SK-N-SH treated with all-trans-retinoic acid at 6 μM for 48 hours (cell line): ENCODE results near the gene MIER1.

Source experiments
- ATAC-seq: fragments of 200-7000 bp; cut with Tn5 transposase; 3 replicates; pipeline ENCODE4 v1.9.1; 2020; ENCODE audit warnings: mild to moderate bottlenecking, moderate library complexity
- ARNTL ChIP-seq: fragments of 450-650 bp; formaldehyde crosslinking; IDR thresholded peaks from 2 replicates; pipeline ENCODE4 v1.5.0; 2020; ENCODE audit warnings: low read depth, mild to moderate bottlenecking, moderate library complexity, borderline replicate concordance
- BACH2 ChIP-seq: fragments of 250-450 bp; sonication (Bioruptor Pico); IDR thresholded peaks from 2 replicates; pipeline ENCODE4 v1.9.0; 2021; ENCODE audit warnings: mild to moderate bottlenecking, borderline replicate concordance
- ESRRG ChIP-seq: fragments of 250-450 bp; sonication (Bioruptor Pico); IDR thresholded peaks from 2 replicates; pipeline ENCODE4 v1.6.1; 2021; ENCODE audit warnings: mild to moderate bottlenecking
- GLIS3 ChIP-seq: fragments of 250-450 bp; sonication (Bioruptor Pico); IDR thresholded peaks from 2 replicates; pipeline ENCODE4 v1.5.0; 2020; ENCODE audit warnings: mild to moderate bottlenecking, moderate library complexity
- ISL1 ChIP-seq: fragments of 250-450 bp; sonication (Bioruptor Pico); IDR thresholded peaks from 2 replicates; pipeline ENCODE4 v2.1.2; 2022; ENCODE audit warnings: mild to moderate bottlenecking, moderate library complexity
- RARB ChIP-seq: fragments of 250-450 bp; sonication (Bioruptor Pico); IDR thresholded peaks from 2 replicates; pipeline ENCODE4 v1.8.0; 2021; ENCODE audit warnings: mild to moderate bottlenecking, moderate library complexity
- TOX ChIP-seq: fragments of 250-450 bp; sonication (Bioruptor Pico); IDR thresholded peaks from 2 replicates; pipeline ENCODE4 v1.8.0; 2021; ENCODE audit warnings: mild to moderate bottlenecking, moderate library complexity, borderline replicate concordance
- ZC3H10 ChIP-seq: fragments of 250-450 bp; sonication (Bioruptor Pico); IDR thresholded peaks from 2 replicates; pipeline ENCODE4 v1.5.1; 2021; ENCODE audit warnings: mild to moderate bottlenecking, moderate library complexity
- ZFP3 ChIP-seq: fragments of 250-450 bp; sonication (Bioruptor Pico); IDR thresholded peaks from 2 replicates; pipeline ENCODE4 v1.5.0; 2020; ENCODE audit warnings: mild to moderate bottlenecking, moderate library complexity
- ZNF565 ChIP-seq: fragments of 450-650 bp; formaldehyde crosslinking; conservative IDR thresholded peaks from 2 replicates; pipeline ENCODE4 v1.5.0; 2020; ENCODE audit warnings: low read depth, mild to moderate bottlenecking, moderate library complexity
- ZNF70 ChIP-seq: fragments of 450-650 bp; formaldehyde crosslinking; IDR thresholded peaks from 2 replicates; pipeline ENCODE4 v1.5.0; 2020; ENCODE audit warnings: mild to moderate bottlenecking, moderate library complexity
- ZNF8 ChIP-seq: fragments of 450-650 bp; formaldehyde crosslinking; IDR thresholded peaks from 2 replicates; pipeline ENCODE4 v1.5.0; 2020; ENCODE audit warnings: mild to moderate bottlenecking, moderate library complexity
- TF ChIP-seq, protein P1 (sequence below): fragments of 250-450 bp; sonication (Bioruptor Pico); IDR thresholded peaks from 2 replicates; pipeline ENCODE4 v1.5.1; 2021; ENCODE audit warnings: mild to moderate bottlenecking, moderate library complexity
- TF ChIP-seq, protein P2 (sequence below): fragments of 250-450 bp; sonication (Bioruptor Pico); IDR thresholded peaks from 2 replicates; pipeline ENCODE4 v1.8.0; 2020; ENCODE audit warnings: mild to moderate bottlenecking, moderate library complexity, borderline replicate concordance
- TF ChIP-seq, protein P3 (sequence below): fragments of 250-450 bp; sonication (Bioruptor Pico); IDR thresholded peaks from 2 replicates; pipeline ENCODE4 v1.5.0; 2020; ENCODE audit warnings: mild to moderate bottlenecking, moderate library complexity
- TF ChIP-seq, protein P4 (sequence below): fragments of 250-450 bp; sonication (Bioruptor Pico); IDR thresholded peaks from 2 replicates; pipeline ENCODE4 v1.8.0; 2021; ENCODE audit warnings: low read depth, mild to moderate bottlenecking, moderate library complexity, borderline replicate concordance

MIER1 gene

DNA sequence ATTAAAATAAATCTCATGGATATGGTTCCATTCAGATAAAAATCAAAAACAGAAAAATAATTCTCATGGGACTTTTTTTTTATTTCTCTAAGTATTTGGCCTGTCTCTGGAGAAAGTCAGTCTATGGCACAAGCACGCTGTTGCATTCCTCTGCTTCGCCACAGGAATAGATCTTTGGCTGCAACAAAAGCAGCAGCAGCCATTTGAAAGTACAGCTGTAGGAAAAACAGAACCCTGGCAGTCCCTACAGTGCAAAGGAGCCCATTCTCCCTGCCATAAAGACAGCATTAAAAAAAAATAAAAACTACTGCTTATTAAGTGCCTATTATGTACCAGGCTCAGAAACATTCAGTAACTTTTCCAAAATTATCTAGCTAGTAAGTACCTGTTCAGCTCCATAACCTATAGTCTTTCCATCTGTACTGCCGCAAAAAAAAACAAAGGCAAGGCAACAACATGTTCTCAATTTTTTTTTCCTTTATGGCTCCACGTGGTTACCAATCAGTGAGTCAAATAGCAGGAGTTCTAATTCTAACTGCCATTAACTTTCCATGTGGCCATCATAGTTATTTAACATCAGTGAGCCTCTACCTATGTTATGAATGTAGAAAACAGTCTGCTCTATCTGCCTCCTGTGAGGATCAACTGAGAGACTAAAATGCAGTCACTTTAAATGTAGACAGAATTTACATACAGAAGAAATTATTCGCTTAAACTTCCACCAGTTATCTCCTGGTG is 106.5 kb downstream of the MIER1 start:
- ATAC-seq, result no peak; the same call in 2 of the 3 replicates
- TF ChIP-seq ZFP3 (no peak), ARNTL (CRISPR knock-in tag) (no peak), RARB (CRISPR knock-in tag) (no peak), ZNF565 (CRISPR knock-in tag) (no peak), ISL1 (CRISPR knock-in tag) (0 out of 2 replicates have a peak, but pooled peaks have one; percentile 11)
- TF ChIP-seq, protein P1, sequence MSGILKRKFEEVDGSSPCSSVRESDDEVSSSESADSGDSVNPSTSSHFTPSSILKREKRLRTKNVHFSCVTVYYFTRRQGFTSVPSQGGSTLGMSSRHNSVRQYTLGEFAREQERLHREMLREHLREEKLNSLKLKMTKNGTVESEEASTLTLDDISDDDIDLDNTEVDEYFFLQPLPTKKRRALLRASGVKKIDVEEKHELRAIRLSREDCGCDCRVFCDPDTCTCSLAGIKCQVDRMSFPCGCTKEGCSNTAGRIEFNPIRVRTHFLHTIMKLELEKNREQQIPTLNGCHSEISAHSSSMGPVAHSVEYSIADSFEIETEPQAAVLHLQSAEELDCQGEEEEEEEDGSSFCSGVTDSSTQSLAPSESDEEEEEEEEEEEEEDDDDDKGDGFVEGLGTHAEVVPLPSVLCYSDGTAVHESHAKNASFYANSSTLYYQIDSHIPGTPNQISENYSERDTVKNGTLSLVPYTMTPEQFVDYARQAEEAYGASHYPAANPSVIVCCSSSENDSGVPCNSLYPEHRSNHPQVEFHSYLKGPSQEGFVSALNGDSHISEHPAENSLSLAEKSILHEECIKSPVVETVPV, result no peak
- TF ChIP-seq, protein P2, sequence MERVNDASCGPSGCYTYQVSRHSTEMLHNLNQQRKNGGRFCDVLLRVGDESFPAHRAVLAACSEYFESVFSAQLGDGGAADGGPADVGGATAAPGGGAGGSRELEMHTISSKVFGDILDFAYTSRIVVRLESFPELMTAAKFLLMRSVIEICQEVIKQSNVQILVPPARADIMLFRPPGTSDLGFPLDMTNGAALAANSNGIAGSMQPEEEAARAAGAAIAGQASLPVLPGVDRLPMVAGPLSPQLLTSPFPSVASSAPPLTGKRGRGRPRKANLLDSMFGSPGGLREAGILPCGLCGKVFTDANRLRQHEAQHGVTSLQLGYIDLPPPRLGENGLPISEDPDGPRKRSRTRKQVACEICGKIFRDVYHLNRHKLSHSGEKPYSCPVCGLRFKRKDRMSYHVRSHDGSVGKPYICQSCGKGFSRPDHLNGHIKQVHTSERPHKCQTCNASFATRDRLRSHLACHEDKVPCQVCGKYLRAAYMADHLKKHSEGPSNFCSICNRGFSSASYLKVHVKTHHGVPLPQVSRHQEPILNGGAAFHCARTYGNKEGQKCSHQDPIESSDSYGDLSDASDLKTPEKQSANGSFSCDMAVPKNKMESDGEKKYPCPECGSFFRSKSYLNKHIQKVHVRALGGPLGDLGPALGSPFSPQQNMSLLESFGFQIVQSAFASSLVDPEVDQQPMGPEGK (CRISPR knock-in tag), result no peak

DNA sequence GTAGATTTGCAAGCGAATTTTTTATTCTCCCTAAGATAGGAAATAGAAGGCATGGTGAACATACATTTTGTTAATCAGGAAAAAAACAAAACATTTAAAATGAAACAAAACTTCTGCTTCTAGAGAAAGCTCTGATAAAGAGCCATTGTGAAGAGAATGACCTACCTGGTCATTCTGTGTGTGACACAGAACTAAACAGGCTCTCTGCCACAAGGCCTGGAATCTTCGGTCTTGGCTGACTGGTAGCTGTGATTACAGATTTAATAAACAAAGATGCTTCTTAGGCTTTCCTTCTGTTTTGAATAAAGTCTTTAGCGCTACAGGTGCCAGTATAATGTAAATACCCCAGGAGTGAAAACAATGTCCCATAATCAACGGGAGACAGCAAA is 107.1 kb downstream of the MIER1 start:
- TF ChIP-seq, protein P3, sequence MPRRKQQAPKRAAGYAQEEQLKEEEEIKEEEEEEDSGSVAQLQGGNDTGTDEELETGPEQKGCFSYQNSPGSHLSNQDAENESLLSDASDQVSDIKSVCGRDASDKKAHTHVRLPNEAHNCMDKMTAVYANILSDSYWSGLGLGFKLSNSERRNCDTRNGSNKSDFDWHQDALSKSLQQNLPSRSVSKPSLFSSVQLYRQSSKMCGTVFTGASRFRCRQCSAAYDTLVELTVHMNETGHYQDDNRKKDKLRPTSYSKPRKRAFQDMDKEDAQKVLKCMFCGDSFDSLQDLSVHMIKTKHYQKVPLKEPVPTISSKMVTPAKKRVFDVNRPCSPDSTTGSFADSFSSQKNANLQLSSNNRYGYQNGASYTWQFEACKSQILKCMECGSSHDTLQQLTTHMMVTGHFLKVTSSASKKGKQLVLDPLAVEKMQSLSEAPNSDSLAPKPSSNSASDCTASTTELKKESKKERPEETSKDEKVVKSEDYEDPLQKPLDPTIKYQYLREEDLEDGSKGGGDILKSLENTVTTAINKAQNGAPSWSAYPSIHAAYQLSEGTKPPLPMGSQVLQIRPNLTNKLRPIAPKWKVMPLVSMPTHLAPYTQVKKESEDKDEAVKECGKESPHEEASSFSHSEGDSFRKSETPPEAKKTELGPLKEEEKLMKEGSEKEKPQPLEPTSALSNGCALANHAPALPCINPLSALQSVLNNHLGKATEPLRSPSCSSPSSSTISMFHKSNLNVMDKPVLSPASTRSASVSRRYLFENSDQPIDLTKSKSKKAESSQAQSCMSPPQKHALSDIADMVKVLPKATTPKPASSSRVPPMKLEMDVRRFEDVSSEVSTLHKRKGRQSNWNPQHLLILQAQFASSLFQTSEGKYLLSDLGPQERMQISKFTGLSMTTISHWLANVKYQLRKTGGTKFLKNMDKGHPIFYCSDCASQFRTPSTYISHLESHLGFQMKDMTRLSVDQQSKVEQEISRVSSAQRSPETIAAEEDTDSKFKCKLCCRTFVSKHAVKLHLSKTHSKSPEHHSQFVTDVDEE (CRISPR knock-in tag), result no peak
- TF ChIP-seq RARB (CRISPR knock-in tag) (no peak), TOX (no peak), ZNF8 (CRISPR knock-in tag) (no peak), GLIS3 (no peak), ARNTL (CRISPR knock-in tag) (no peak), ESRRG (no peak), ZC3H10 (no peak), ZFP3 (no peak), BACH2 (CRISPR knock-in tag) (no peak), ZNF70 (CRISPR knock-in tag) (no peak)
- TF ChIP-seq, protein P4, sequence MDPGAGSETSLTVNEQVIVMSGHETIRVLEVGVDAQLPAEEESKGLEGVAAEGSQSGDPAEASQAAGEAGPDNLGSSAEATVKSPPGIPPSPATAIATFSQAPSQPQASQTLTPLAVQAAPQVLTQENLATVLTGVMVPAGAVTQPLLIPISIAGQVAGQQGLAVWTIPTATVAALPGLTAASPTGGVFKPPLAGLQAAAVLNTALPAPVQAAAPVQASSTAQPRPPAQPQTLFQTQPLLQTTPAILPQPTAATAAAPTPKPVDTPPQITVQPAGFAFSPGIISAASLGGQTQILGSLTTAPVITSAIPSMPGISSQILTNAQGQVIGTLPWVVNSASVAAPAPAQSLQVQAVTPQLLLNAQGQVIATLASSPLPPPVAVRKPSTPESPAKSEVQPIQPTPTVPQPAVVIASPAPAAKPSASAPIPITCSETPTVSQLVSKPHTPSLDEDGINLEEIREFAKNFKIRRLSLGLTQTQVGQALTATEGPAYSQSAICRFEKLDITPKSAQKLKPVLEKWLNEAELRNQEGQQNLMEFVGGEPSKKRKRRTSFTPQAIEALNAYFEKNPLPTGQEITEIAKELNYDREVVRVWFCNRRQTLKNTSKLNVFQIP, result no peak
- TF ChIP-seq, protein P1, result no peak
- TF ChIP-seq, protein P2 (CRISPR knock-in tag), result no peak
- ATAC-seq, result no peak
